ENCODE data around the gene CDK14.
A peak's percentile ranks its signal among the peaks of the same experiment; 100 is the strongest.

CDK14 gene

GRCh38 chr7:90877201-90877600 lies 281.1 kb downstream of the CDK14 start:
- peak; percentile 26 for DNase-seq (ENCODE audit: extremely low spot score)
- no peak for TF ChIP-seq CTCF (IDR thresholded peaks at IDR 0.05; ENCODE audit: control extremely low read depth, extremely low read depth, low read depth, missing control alignments)
- ChIA-PET POLR2A (no interaction called here), CTCF (interaction anchor here (0.9 kb wide), 1 partner anchor 342 kb away, joined by 3 read pairs; no protein-coding TSS in a partner anchor)

GRCh38 chr7:90879924-90880323 lies 283.8 kb downstream of the CDK14 start:
- ChIA-PET POLR2A (no interaction called here), CTCF (no interaction called here)
- no peak for DNase-seq (ENCODE audit: extremely low spot score)
- no peak for TF ChIP-seq CTCF (IDR thresholded peaks at IDR 0.05; ENCODE audit: control extremely low read depth, extremely low read depth, low read depth, missing control alignments)

- CTCF ChIA-PET = no interaction called here
- no peak for TF ChIP-seq CTCF (IDR thresholded peaks at IDR 0.05; ENCODE audit: control extremely low read depth, extremely low read depth, low read depth, missing control alignments)
- DNase-seq (ENCODE audit: extremely low spot score) = no peak
- POLR2A ChIA-PET = no interaction called here
These were observed 290.3 kb downstream of the CDK14 start for GRCh38 chr7:90886416-90886815.

GRCh38 chr7:90889210-90889609 lies 293.1 kb downstream of the CDK14 start:
- no peak for DNase-seq (ENCODE audit: extremely low spot score)
- ChIA-PET POLR2A (no interaction called here), CTCF (interaction anchor here (1.8 kb wide), 1 partner anchor 13 kb away, joined by 4 read pairs; no protein-coding TSS in a partner anchor)
- no peak for TF ChIP-seq CTCF (IDR thresholded peaks at IDR 0.05; ENCODE audit: control extremely low read depth, extremely low read depth, low read depth, missing control alignments)

- no peak for DNase-seq (ENCODE audit: extremely low spot score)
- ChIA-PET POLR2A (no interaction called here), CTCF (interaction anchor here (1.8 kb wide), 1 partner anchor 12 kb away, joined by 4 read pairs; no protein-coding TSS in a partner anchor)
- no peak for TF ChIP-seq CTCF (IDR thresholded peaks at IDR 0.05; ENCODE audit: control extremely low read depth, extremely low read depth, low read depth, missing control alignments)
These were observed 293.5 kb downstream of the CDK14 start for GRCh38 chr7:90889644-90890043.

- ChIA-PET CTCF (interaction anchor here (1.1 to 1.6 kb wide), 2 partner anchors 21 to 143 kb away, joined by 3 to 4 read pairs; no protein-coding TSS in a partner anchor), POLR2A (no interaction called here)
- DNase-seq (ENCODE audit: extremely low spot score) = no peak
- no peak for TF ChIP-seq CTCF (IDR thresholded peaks at IDR 0.05; ENCODE audit: control extremely low read depth, extremely low read depth, low read depth, missing control alignments)
These were observed 295.4 kb downstream of the CDK14 start for GRCh38 chr7:90891529-90891928.

- CTCF ChIA-PET = interaction anchor here (1.1 to 1.6 kb wide), 2 partner anchors 20 to 142 kb away, joined by 3 to 4 read pairs; no protein-coding TSS in a partner anchor
These were observed 296.1 kb downstream of the CDK14 start for GRCh38 chr7:90892213-90892612.

More at GRCh38 chr7:90892213-90892612, 296.1 kb downstream of the CDK14 start:
- no peak for TF ChIP-seq CTCF (IDR thresholded peaks at IDR 0.05; ENCODE audit: control extremely low read depth, extremely low read depth, low read depth, missing control alignments)
- POLR2A ChIA-PET = no interaction called here
- peak; percentile 29 for DNase-seq (ENCODE audit: extremely low spot score)

All from GM10248 (cell line).